Activated CD8-positive, alpha-beta memory T cell treated with anti-CD3 and anti-CD28 coated beads, Interleukin-2, amount 50 U/mL, for 4 hours (primary cell): ENCODE data around the gene PRDM7.
"Not testable (repeated sequence)": the region's sequence is repeated elsewhere in the genome, so short reads cannot be mapped to it uniquely, and the experiment has no call there.

Experiments used
- DNase-seq: peaks from one replicate; pipeline ENCODE4 v3.0.0-alpha.2; 2020

The PRDM7 gene

GRCh38 chr16:90077240-90077756, at the start of gene PRDM7:
TSS of gene PRDM7 (minus strand) at chr16:90077331. CDS start at chr16:90075910, 1,421 bp downstream.
- DNase-seq, result peak; percentile 97

DNA sequence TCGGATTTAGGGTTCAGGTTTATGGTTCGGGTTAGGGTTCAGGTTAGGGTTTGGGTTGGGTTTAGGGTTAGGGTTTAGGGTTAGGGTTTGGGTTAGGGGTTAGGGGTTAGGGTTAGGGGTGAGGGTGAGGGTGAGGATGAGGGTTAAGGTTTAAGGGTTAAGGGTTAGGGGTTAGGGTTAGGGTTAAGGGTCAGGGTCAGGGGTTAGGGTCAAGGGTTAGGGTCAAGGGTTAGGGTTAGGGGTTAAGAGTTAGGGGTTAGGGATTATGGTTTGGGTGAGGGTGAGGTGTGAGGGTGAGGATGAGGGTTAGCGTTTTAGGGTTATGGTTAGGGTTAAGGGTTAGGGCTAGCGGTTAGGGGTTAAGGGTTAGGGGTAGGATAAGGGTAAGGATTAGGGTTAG, 44.7 kb upstream of the PRDM7 start:
- not testable (repeated sequence) for DNase-seq

- DNase-seq, result not testable (repeated sequence)
Measured at GRCh38 chr16:90107617-90108016, 30.5 kb upstream of the PRDM7 start.

DNA sequence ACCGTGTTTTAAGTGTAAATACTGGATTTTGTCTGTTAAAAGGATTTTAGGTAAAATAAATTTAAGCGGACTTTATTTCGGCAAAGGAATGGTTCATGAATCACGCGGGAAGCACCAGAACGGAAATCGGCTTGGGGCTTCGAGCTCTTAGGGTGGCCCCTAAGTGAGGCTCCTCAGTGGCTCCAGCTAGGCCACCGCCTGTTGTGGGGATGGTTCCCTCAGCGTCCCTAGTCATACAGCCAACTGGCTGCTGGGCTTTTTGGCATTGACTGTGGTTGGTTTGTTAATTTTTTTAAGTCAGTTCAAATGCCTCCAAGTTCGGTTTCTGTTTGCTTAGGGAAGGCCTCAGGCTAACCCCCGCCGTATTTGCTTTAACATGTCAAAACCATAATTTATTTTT, 29.9 kb upstream of the PRDM7 start:
- not testable (repeated sequence) for DNase-seq

DNA sequence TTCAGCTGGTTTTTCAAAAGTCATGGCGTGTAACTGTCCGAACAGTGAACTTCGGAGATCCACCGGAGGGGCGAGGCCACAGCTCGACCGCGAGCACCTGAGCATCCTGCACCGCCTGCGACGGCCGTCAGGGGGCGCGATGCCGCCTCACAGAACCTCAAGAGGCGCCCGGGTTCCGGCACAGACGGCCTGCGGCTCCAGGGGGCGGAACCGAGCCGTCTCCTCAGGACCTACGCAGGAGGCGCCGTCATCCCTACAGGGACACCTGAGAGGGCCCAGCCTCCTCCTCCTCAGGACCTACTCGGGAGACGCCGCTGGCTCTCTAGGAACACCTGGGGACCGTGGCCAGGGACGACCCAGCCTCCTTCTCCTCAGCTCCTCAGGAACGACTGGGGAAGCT, 29.1 kb upstream of the PRDM7 start:
- peak; percentile 76 for DNase-seq

DNA sequence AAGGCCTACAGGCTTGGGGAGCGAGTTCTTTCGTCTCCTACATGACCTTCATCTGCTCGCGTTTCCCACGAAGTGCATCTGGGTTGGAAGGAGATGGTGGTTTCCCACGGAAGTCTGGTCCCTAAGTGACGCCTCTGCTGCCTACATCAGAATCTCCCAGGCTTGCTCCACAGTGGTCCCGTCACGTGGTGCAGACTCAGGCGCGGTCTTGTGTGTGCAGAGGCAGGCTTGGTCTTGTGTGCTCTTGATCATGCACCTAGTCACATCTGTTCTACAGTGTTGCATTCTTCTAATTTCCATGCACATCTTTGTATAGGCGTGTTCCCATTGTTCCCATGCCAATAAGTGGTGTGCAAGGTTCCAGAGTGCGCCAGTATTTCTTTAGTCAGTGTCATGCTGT, 27.6 kb upstream of the PRDM7 start:
- DNase-seq, result not testable (repeated sequence)

DNA sequence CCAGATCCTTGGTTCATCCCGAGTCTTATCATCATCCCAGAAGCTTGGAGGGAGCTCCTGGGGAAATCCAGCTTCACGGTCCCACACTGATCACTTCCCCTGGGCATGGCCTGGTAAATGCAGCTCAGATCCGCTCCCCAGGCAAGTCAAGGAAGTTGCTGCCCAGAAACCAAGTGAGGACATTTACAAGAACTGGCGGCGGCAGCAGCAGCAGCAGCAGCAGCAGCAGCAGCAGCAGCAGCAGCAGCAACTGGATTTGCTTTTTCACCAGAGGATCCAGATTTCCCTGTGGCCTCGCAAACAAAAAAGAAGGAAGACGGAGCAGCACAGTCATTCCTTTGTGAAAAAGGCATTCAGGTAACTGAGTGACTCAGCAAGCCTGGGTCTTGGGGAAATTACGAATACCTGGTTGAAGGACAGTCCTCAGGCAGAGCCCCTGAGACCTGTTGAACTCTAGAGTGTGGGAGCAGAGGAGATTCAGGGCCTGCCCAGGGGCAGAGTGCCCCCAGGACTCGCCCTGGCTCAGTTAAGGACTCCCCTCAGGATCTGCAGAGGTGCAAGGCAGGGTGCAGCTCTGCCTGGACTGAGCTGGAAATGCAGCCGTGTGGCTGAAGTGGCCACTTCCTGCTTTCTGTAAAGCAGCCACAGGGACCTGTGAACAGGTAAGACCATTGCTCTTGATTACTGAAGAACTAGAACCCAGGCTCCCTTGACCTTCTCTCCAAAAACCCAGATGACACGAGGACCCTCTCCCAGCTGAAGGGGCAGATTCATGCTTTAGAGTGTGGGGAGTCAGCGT, 25.2 kb upstream of the PRDM7 start:
- DNase-seq, result not testable (repeated sequence)

DNA sequence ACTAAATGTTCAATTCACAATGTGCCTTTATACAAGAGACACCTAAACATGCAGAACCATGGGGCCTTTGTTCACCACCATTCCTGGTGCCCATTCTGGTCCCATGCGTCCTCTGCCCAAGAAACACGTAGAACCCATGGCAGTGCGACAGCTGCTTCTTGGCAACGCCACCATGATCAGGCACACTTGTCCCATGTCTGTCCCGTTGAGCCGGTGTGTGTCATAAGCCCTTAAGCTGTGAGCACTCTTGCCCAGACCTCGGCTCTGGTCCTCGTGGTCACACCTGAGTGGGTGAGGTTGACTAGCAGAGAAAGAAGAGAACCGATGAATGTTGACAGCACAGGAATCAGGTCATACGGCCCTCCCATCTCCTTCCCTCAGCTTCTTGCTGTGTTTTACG, 24.2 kb upstream of the PRDM7 start:
- not testable (repeated sequence) for DNase-seq

DNA sequence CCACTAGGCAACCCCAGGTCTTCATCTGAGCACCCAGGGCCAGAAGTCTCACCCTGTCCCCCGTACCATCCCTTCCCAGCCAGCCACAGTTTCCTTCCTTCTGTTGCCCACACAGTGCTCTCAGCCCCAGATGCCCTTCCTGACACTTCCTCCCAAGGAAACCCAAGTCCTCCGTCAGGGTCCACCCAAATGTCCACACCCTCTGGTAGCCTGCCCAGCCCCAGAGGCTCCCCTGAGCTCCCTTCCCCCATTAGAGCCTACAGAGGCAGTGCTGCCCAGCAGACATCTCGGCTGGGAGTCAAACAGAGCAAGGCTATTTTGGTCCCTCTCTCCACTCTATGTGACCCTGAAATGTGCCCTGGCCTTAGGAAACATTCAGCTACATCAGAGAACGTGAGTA, 23.7 kb upstream of the PRDM7 start:
- DNase-seq, result not testable (repeated sequence)

DNA sequence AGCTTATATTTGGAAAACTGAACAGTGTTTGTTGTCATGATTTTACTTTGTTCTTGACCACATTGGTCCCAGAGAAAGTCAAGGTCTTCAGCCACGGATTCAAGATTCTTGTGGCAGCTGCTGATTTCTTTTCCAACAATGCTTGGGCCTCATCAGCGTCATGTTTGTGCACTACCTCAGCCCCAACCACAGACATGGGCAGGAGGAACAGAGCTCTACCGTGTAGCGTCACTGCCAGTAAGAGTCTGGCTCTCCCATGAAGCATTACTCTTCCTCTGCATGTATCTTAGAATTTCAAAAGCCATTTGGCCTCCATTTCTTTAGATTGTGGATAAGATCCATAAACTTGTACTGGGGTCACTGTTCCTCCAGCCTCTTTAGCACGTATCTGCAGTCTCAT, 23.1 kb upstream of the PRDM7 start:
- not testable (repeated sequence) for DNase-seq

DNA sequence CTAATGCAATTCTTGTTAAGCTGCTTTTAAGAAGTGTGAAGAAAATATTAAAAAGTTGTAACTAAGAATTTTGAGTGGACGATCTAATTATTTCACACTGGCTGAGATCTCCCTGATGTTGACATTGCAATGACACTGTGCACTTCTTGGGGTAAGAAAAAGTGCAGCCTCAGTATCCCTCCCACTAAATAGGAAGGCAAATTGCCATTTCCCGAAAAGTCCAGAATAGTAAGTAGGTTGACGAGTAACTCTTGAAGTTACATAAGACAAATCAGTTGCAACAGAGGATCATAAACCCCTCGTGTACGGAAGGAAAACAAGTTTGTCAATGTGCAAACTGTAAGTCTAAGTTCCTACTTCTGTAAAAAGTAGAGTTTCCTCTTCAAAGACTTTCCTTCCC, 21.8 kb upstream of the PRDM7 start:
- not testable (repeated sequence) for DNase-seq

GRCh38 chr16:90097010-90097684, 20.0 kb upstream of the PRDM7 start:
- not testable (repeated sequence) for DNase-seq

DNA sequence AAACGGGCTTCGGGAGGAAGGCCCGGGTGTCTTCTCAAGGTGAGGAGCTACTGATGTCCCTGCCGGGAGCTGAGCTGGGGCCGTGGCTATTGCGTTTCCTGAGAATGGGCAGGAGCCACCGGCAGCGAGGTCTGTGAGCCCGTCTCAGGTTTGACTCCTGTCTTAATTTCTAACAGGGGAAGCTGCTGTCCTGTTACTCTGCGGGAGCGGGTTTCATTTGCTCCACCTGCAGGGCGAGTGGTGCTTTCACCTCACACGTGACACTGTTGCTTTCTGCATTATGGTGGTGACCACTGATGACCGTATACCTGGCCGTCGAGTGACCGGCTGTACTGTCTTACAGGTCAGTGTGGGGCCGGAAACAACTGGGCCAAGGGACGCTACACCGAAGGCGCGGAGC, 17.7 kb upstream of the PRDM7 start:
- DNase-seq, result not testable (repeated sequence)

- DNase-seq, result not testable (repeated sequence)
Measured at GRCh38 chr16:90094296-90094695, 17.2 kb upstream of the PRDM7 start.

DNA sequence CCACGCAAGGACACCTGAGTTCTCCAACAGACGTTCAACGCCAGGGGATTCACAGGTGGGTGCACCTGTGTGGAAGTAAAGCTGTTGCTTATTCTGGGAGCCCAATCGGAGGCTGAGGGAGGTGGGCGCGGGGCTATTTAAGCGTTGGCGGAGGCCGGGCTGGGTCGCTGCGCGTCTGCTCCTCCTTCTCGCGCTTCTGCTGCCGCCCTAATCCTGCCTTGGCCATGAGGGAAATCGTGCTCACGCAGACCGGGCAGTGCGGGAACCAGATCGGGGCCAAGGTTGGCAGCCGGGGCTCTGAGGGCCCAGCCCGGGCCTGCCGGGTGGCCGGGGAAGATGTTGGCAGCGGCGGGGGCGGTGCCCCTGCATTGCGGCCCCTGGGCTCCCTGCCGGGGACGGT, 16.7 kb upstream of the PRDM7 start:
- not testable (repeated sequence) for DNase-seq

DNA sequence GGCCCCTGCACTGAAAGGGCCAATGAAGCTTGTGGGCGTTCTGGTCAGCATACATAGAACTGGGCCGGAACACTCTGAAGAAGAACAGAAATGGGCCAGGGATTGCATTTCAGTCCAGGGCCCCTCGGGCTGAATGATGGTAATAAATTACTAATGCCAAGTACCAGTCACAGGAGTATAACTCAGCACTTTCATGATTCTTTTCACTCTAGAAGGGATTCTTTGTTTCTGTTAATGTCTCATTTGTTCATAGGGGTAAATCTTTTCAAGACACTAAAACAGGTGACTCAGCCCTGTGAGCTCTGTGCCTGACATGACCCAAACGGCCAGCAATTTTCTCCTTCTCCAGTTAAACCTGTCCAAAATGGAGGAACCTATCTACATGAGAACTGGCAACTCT, 15.7 kb upstream of the PRDM7 start:
- not testable (repeated sequence) for DNase-seq

GRCh38 chr16:90084215-90084950, 7.3 kb upstream of the PRDM7 start:
- DNase-seq, result no peak

DNA sequence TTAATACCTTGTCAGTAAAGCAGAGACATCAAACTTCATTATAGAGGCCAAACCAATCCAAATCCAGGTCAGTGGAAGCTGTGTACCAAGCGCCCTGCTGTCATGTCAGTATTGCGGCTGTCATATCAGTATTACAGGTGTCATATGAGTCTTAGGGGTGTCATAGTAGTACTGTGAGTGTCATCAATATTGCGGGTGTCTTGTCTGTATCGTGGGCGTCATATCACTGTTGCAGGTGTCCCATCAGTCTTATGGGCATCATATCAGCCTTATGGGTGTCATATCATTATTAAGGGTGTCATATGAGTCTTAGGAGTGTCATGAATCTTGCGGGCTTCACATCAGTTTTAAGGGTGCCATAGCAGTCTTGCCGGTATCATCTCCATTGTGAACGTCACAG, 6.0 kb upstream of the PRDM7 start:
- DNase-seq, result no peak

- no peak for DNase-seq
Measured at GRCh38 chr16:90081606-90081970, 4.5 kb upstream of the PRDM7 start.

DNA sequence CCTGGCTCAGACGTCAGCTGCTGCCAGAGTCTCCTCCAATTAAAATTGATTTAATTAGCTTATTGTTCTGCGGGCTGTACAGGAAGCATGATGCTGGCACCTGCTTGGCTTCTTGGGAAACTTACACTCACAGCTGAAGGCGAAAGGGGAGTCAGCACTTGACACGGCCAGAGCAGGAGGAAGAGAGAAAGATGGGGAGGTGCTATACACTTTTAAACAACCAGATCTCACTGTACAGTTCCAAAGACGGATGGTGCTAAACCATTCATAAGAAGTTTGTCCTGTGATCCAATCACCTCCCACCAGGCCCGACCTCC, 1.4 kb upstream of the PRDM7 start:
- no peak for DNase-seq

- no peak for DNase-seq
Measured at GRCh38 chr16:90077757-90078578, 837 bp upstream of the PRDM7 start.

- no peak for DNase-seq
Measured at GRCh38 chr16:90072442-90073105, 4.6 kb downstream of the PRDM7 start.
